ENCODE measurements around the gene PPP2R2C. TPM values are rescaled to one million over a fixed set of nuclear protein-coding genes. Genes with fewer than 3 reads are reported as not detected.

Gene PPP2R2C
- total RNA-seq, 2 experiments from 2014 or later = not detected

DNA sequence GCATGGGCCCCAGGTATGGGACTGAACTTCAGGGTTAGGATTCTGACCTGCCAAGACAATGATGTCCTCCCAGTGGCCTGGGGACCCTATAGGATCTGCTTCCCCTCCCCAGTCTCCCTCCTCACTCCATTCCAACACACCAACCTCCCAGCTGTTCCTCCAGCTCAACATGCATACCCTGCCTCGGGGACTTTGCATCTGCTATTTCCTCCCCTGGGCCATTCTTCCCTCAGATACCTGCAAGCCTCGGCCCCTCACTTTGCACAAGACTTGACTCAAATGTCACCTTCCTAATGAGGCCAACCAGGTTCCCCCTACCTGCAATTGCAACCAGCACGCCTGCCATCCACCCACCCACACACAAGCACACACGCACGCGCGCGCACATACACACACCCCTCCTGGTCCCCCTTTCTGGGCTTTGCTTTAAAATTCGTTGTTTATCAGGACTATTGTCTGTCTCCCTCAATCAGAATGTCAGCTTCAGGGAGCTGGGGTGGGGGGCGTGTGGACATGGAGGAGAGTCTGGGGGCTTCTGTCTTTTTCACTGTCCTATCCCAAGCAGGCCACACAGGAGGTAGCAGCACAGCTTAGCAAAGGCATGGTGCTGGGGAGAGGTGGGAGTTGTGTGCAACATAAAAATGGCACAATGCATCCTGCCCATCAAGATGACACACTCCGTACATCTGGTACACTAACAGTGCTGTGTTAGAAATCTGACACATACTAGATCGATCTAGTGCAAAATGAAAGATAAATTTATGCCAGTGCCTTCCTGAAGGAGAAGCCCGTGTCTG is 20.6 kb upstream of the PPP2R2C start:
- Histone ChIP-seq H3K79me2 (ENCODE audit: insufficient read depth, low read depth, low read length) (no peaks in the 10 kb centered on the region), H3K9me2 (ENCODE audit: insufficient read depth, low read length) (no peaks in the 10 kb centered on the region), H3K9me3 (ENCODE audit: low read length) (no peaks in the 10 kb centered on the region), H3K4me1 (ENCODE audit: insufficient read depth, low read length, poor library complexity, severe bottlenecking) (no peaks in the 10 kb centered on the region), H3K27ac (ENCODE audit: low read depth, low read length, poor library complexity, severe bottlenecking) (no peak overlapping the region), H2AFZ (ENCODE audit: low read length) (no peak overlapping the region), H3K4me3 (ENCODE audit: low read depth, low read length, poor library complexity, severe bottlenecking) (no peak overlapping the region), H3K36me3 (ENCODE audit: insufficient read depth, low read length) (no peaks in the 10 kb centered on the region), H4K20me1 (ENCODE audit: insufficient read depth, low read length) (no peaks in the 10 kb centered on the region), H3K4me2 (ENCODE audit: low read length) (no peak overlapping the region)
- ChIA-PET CTCF (ENCODE audit: unreplicated experiment) (no interaction called here), POLR2A (no interaction called here)
- no TSS peak for BruUV-seq (replicated peaks)
- intact Hi-C loops (cut with micrococcal nuclease; ENCODE audit: unreplicated experiment) = no loop called here
- no peak for DNase-seq (ENCODE audit: low spot score)
- TF ChIP-seq, protein P1, sequence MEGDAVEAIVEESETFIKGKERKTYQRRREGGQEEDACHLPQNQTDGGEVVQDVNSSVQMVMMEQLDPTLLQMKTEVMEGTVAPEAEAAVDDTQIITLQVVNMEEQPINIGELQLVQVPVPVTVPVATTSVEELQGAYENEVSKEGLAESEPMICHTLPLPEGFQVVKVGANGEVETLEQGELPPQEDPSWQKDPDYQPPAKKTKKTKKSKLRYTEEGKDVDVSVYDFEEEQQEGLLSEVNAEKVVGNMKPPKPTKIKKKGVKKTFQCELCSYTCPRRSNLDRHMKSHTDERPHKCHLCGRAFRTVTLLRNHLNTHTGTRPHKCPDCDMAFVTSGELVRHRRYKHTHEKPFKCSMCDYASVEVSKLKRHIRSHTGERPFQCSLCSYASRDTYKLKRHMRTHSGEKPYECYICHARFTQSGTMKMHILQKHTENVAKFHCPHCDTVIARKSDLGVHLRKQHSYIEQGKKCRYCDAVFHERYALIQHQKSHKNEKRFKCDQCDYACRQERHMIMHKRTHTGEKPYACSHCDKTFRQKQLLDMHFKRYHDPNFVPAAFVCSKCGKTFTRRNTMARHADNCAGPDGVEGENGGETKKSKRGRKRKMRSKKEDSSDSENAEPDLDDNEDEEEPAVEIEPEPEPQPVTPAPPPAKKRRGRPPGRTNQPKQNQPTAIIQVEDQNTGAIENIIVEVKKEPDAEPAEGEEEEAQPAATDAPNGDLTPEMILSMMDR (conservative IDR thresholded peaks at IDR 0.05; ENCODE audit: low read length) = no peak
- no peak for TF ChIP-seq EZH2phosphoT487 (IDR thresholded peaks at IDR 0.05; ENCODE audit: borderline replicate concordance, low read depth, low read length)

DNA sequence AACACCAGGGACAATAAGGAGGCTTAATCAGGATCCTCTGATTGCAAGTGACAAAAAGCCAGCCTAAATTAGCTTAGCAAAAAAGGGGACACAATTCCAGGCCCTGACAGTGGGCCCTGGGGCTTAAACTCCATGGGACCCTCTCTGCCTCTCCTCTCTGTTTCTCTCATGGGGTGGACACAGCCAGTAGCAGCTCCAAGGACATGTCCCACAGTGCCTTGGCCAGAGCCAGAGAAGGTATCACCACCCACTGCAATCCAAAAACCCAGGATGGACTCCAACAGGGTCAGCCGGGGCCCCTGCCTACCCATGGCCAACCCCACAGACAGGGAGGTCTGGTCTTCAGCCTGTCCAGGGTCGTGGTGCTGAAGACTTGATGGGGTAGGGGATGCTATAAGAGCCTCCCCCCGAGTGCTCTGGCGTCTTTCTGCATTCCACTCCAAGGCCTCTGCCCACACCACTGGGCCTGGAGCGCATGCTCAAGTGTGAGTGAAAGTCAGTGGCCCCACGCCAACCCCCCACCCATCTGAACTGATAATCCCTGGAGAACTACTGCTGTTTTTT is 19.7 kb upstream of the PPP2R2C start:
- no peak overlapping the region for H3K4me2 ChIP-seq (ENCODE audit: low read length)
- no peak overlapping the region for H3K4me3 ChIP-seq (ENCODE audit: low read depth, low read length, poor library complexity, severe bottlenecking)
- H4K20me1 ChIP-seq (ENCODE audit: insufficient read depth, low read length) = no peaks in the 10 kb centered on the region
- no peaks in the 10 kb centered on the region for H3K4me1 ChIP-seq (ENCODE audit: insufficient read depth, low read length, poor library complexity, severe bottlenecking)
- no peak overlapping the region for H3K27ac ChIP-seq (ENCODE audit: low read depth, low read length, poor library complexity, severe bottlenecking)
- BruUV-seq (replicated peaks) = no TSS peak
- POLR2A ChIA-PET = no interaction called here
- CTCF ChIA-PET (ENCODE audit: unreplicated experiment) = no interaction called here
- H3K36me3 ChIP-seq (ENCODE audit: insufficient read depth, low read length) = no peaks in the 10 kb centered on the region
- no peak overlapping the region for H2AFZ ChIP-seq (ENCODE audit: low read length)
- H3K9me2 ChIP-seq (ENCODE audit: insufficient read depth, low read length) = no peaks in the 10 kb centered on the region
- intact Hi-C loops (cut with micrococcal nuclease; ENCODE audit: unreplicated experiment) = no loop called here
- TF ChIP-seq, protein P1 (conservative IDR thresholded peaks at IDR 0.05; ENCODE audit: low read length) = no peak
- TF ChIP-seq EZH2phosphoT487 (IDR thresholded peaks at IDR 0.05; ENCODE audit: borderline replicate concordance, low read depth, low read length) = no peak
- no peaks in the 10 kb centered on the region for H3K9me3 ChIP-seq (ENCODE audit: low read length)
- no peaks in the 10 kb centered on the region for H3K79me2 ChIP-seq (ENCODE audit: insufficient read depth, low read depth, low read length)
- no peak for DNase-seq (ENCODE audit: low spot score)

DNA sequence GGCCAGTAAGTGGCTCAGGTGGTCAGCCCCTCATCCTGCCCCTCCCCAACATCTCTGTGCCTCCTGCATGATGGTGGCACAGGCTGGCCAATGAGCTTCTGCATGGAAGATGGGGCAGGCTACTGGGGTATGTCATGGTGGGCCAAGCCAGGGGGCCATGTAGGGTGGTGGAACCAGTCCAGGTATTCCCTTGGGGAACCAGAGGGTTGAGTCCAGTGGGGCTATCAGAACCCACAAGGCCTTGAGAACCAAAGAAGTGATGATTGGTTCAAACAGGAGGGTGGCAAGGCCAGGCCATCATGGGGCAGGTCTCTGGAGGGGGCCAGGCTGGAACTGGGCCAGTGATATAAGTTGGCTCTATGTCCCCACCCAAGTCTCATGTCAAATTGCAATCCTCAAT is 18.8 kb upstream of the PPP2R2C start:
- no peak for DNase-seq (ENCODE audit: low spot score)
- H3K4me3 ChIP-seq (ENCODE audit: low read depth, low read length, poor library complexity, severe bottlenecking) = no peak overlapping the region
- H3K4me2 ChIP-seq (ENCODE audit: low read length) = no peak overlapping the region
- H3K79me2 ChIP-seq (ENCODE audit: insufficient read depth, low read depth, low read length) = no peaks in the 10 kb centered on the region
- no peaks in the 10 kb centered on the region for H3K9me2 ChIP-seq (ENCODE audit: insufficient read depth, low read length)
- no peaks in the 10 kb centered on the region for H4K20me1 ChIP-seq (ENCODE audit: insufficient read depth, low read length)
- no peak overlapping the region for H3K27ac ChIP-seq (ENCODE audit: low read depth, low read length, poor library complexity, severe bottlenecking)
- intact Hi-C loops (cut with micrococcal nuclease; ENCODE audit: unreplicated experiment) = no loop called here
- H3K36me3 ChIP-seq (ENCODE audit: insufficient read depth, low read length) = no peaks in the 10 kb centered on the region
- CTCF ChIA-PET (ENCODE audit: unreplicated experiment) = no interaction called here
- no peaks in the 10 kb centered on the region for H3K4me1 ChIP-seq (ENCODE audit: insufficient read depth, low read length, poor library complexity, severe bottlenecking)
- TF ChIP-seq EZH2phosphoT487 (IDR thresholded peaks at IDR 0.05; ENCODE audit: borderline replicate concordance, low read depth, low read length) = no peak
- no peak overlapping the region for H2AFZ ChIP-seq (ENCODE audit: low read length)
- no peaks in the 10 kb centered on the region for H3K9me3 ChIP-seq (ENCODE audit: low read length)
- POLR2A ChIA-PET = no interaction called here
- no TSS peak for BruUV-seq (replicated peaks)

All from OCI-LY7 (cell line).